Naive thymus-derived CD8-positive, alpha-beta T cell (primary cell): ENCODE results near the gene SLC19A1. TPM values are rescaled to one million over a fixed set of nuclear protein-coding genes. Genes with fewer than 3 reads are reported as not detected.
"Not testable (repeated sequence)": the region's sequence is repeated elsewhere in the genome, so short reads cannot be mapped to it uniquely, and the experiment has no call there.

Experiments
- ATAC-seq, 2 donors: fragments of 150-1000 bp; cut with Tn5 transposase in 1 of 2; sonication (Bioruptor Pico), chemical (Tn5 transposase) in 1 of 2; 1 replicate in 1 of 2; 2 replicates in 1 of 2; pipeline ENCODE4 v1.10.0; 2021; ENCODE audit warnings: mild to moderate bottlenecking in 2 of 2, moderate library complexity in 2 of 2
- POLR2A ChIA-PET: fragments of 350-600 bp; sonication (Branson Sonifier 250); formaldehyde crosslinking; loops from one replicate; lab custom pipeline; 2021; ENCODE audit warnings: antibody characterized with exemption; lab: Charles Lee
- DNase-seq, 10 donors: peaks; one replicate each; pipeline versions ENCODE4 v3.0.0 to v3.0.0-alpha.2; 2020 to 2022
- H3K27ac Mint-ChIP-seq, 10 donors: one replicate each; pipeline ENCODE4 v1.8.0; 2020 to 2022; ENCODE audit warnings: mild to moderate bottlenecking in 10 of 10, mixed read lengths in 10 of 10, moderate library complexity in 4 of 10, inconsistent platforms in 1 of 10
- H3K27me3 Mint-ChIP-seq, 5 donors: one replicate each; pipeline ENCODE4 v1.8.0; 2021 to 2022; ENCODE audit warnings: mixed read lengths in 5 of 5
- H3K36me3 Mint-ChIP-seq, 3 donors: one replicate each; pipeline ENCODE4 v1.8.0; 2020 to 2022; ENCODE audit warnings: mixed read lengths in 3 of 3, mild to moderate bottlenecking in 2 of 3, inconsistent platforms in 1 of 3
- H3K4me1 Mint-ChIP-seq, 4 donors: one replicate each; pipeline ENCODE4 v1.8.0; 2021 to 2022; ENCODE audit warnings: mixed read lengths in 4 of 4
- H3K4me3 Mint-ChIP-seq, 10 donors: one replicate each; pipeline ENCODE4 v1.8.0; 2020 to 2022; ENCODE audit warnings: mild to moderate bottlenecking in 10 of 10, mixed read lengths in 10 of 10, moderate library complexity in 6 of 10, inconsistent platforms in 1 of 10
- H3K9me3 Mint-ChIP-seq, 9 donors: one replicate each; pipeline ENCODE4 v1.8.0; 2020 to 2022; ENCODE audit warnings: mixed read lengths in 9 of 9, mild to moderate bottlenecking in 3 of 9, inconsistent platforms in 1 of 9, moderate library complexity in 1 of 9
- polyA plus RNA-seq, 3 donors: library from polyadenylated mRNA; unstranded; fragments of 300-500 nt; fragmentation: Illumina TruSeq; gene quantifications; one replicate each; pipeline ENCODE4 v1.2.3, GENCODE V29; 2021
- total RNA-seq, 8 experiments: library from RNA in 2 of 8; stranded (reverse) in 2 of 8; gene quantifications; one replicate each; pipeline ENCODE4 v1.2.3 and lab custom pipeline; 2021 to 2026

The SLC19A1 gene
- total and polyA plus RNA-seq, 5 experiments from 2014 or later: 4.6 to 14.4 (median 10.2) TPM

GRCh38 chr21:45575304-45575992 lies 33.2 kb upstream of the SLC19A1 start:
- DNase-seq: no peak
- H3K4me1 Mint-ChIP-seq: peaks cover 2 to 8% (median 5%) of the 10 kb centered on the region in 4 donors
- H3K27ac Mint-ChIP-seq: no peak overlapping the region
- POLR2A ChIA-PET: no interaction called here
- no peaks in the 10 kb centered on the region for H3K36me3 Mint-ChIP-seq
- H3K9me3 Mint-ChIP-seq: no peaks in the 10 kb centered on the region
- H3K27me3 Mint-ChIP-seq: peaks cover 0 to 5% (median 0%) of the 10 kb centered on the region in 5 donors
- H3K4me3 Mint-ChIP-seq: no peak overlapping the region
- ATAC-seq: no peak

- no peaks in the 10 kb centered on the region for H3K36me3 Mint-ChIP-seq
- DNase-seq (no peak), ATAC-seq (no peak)
Measured at GRCh38 chr21:45574691-45575090, 32.5 kb upstream of the SLC19A1 start.

GRCh38 chr21:45574081-45574501 lies 31.9 kb upstream of the SLC19A1 start:
- DNase-seq: no peak
- H3K27ac Mint-ChIP-seq: peak overlapping the region in 4 of 10 donors; percentile 24 to 87 (median 48)
- no peaks in the 10 kb centered on the region for H3K9me3 Mint-ChIP-seq
- H3K36me3 Mint-ChIP-seq: no peaks in the 10 kb centered on the region
- POLR2A ChIA-PET: interaction anchor here (1.5 kb wide), 1 partner anchor 14 kb away, joined by 3 read pairs; no protein-coding TSS in a partner anchor
- peaks cover 2 to 8% (median 5%) of the 10 kb centered on the region in 4 donors for H3K4me1 Mint-ChIP-seq
- no peak for ATAC-seq
- H3K4me3 Mint-ChIP-seq: peak overlapping the region in 1 of 10 donors; percentile 16
- peaks cover 0 to 3% (median 0%) of the 10 kb centered on the region in 5 donors for H3K27me3 Mint-ChIP-seq

More at GRCh38 chr21:45574691-45575090, 32.5 kb upstream of the SLC19A1 start:
- H3K27ac Mint-ChIP-seq: peak overlapping the region in 1 of 10 donors; percentile 43
- no peaks in the 10 kb centered on the region for H3K9me3 Mint-ChIP-seq
- no peak overlapping the region for H3K4me3 Mint-ChIP-seq
- peaks cover 0 to 3% (median 0%) of the 10 kb centered on the region in 5 donors for H3K27me3 Mint-ChIP-seq
- POLR2A ChIA-PET: no interaction called here
- H3K4me1 Mint-ChIP-seq: peaks cover 2 to 8% (median 5%) of the 10 kb centered on the region in 4 donors

- ATAC-seq (no peak), DNase-seq (no peak)
- no peaks in the 10 kb centered on the region for H3K9me3 Mint-ChIP-seq
- peak overlapping the region in 6 of 10 donors; percentile 9 to 67 (median 19) for H3K4me3 Mint-ChIP-seq
- no peaks in the 10 kb centered on the region for H3K36me3 Mint-ChIP-seq
- peaks cover 2 to 8% (median 5%) of the 10 kb centered on the region in 4 donors for H3K4me1 Mint-ChIP-seq
- POLR2A ChIA-PET: interaction anchor here (1.5 kb wide), 1 partner anchor 13 kb away, joined by 3 read pairs; no protein-coding TSS in a partner anchor
- H3K27ac Mint-ChIP-seq: peak overlapping the region in 7 of 10 donors; percentile 24 to 87 (median 53)
- peaks cover 0 to 1% (median 0%) of the 10 kb centered on the region in 5 donors for H3K27me3 Mint-ChIP-seq
Measured at GRCh38 chr21:45573452-45574035, 31.3 kb upstream of the SLC19A1 start.

GRCh38 chr21:45572783-45573451 lies 30.7 kb upstream of the SLC19A1 start:
- Mint-ChIP-seq H3K27ac (no peak overlapping the region), H3K4me3 (no peak overlapping the region), H3K4me1 (peaks cover 2 to 8% (median 5%) of the 10 kb centered on the region in 4 donors), H3K9me3 (no peaks in the 10 kb centered on the region), H3K27me3 (no peaks in the 10 kb centered on the region), H3K36me3 (no peaks in the 10 kb centered on the region)
- POLR2A ChIA-PET: interaction anchor here (1.5 kb wide), 1 partner anchor 13 kb away, joined by 3 read pairs; no protein-coding TSS in a partner anchor
- DNase-seq (no peak), ATAC-seq (no peak)

- DNase-seq (no peak), ATAC-seq (no peak)
- H3K36me3 Mint-ChIP-seq: no peaks in the 10 kb centered on the region
- H3K9me3 Mint-ChIP-seq: no peaks in the 10 kb centered on the region
- no peak overlapping the region for H3K4me3 Mint-ChIP-seq
- POLR2A ChIA-PET: no interaction called here
- no peak overlapping the region for H3K27ac Mint-ChIP-seq
- peaks cover 2 to 8% (median 5%) of the 10 kb centered on the region in 4 donors for H3K4me1 Mint-ChIP-seq
- no peaks in the 10 kb centered on the region for H3K27me3 Mint-ChIP-seq
Measured at GRCh38 chr21:45572231-45572630, 30.0 kb upstream of the SLC19A1 start.

GRCh38 chr21:45571641-45572040 lies 29.4 kb upstream of the SLC19A1 start:
- POLR2A ChIA-PET: no interaction called here
- Mint-ChIP-seq H3K27me3 (no peaks in the 10 kb centered on the region), H3K27ac (peak overlapping the region in 1 of 10 donors; percentile 49), H3K9me3 (no peaks in the 10 kb centered on the region), H3K4me1 (peaks cover 2 to 8% (median 5%) of the 10 kb centered on the region in 4 donors), H3K4me3 (no peak overlapping the region), H3K36me3 (no peaks in the 10 kb centered on the region)
- DNase-seq (no peak), ATAC-seq (no peak)

- Mint-ChIP-seq H3K9me3 (no peaks in the 10 kb centered on the region), H3K4me1 (peaks cover 2 to 8% (median 5%) of the 10 kb centered on the region in 4 donors), H3K27ac (peak overlapping the region in 1 of 10 donors; percentile 49), H3K27me3 (no peaks in the 10 kb centered on the region), H3K36me3 (no peaks in the 10 kb centered on the region), H3K4me3 (no peak overlapping the region)
- DNase-seq (no peak), ATAC-seq (no peak)
- POLR2A ChIA-PET: no interaction called here
Measured at GRCh38 chr21:45570826-45571601, 28.8 kb upstream of the SLC19A1 start.

GRCh38 chr21:45570071-45570470 lies 27.8 kb upstream of the SLC19A1 start:
- ATAC-seq: no peak
- no peak overlapping the region for H3K4me3 Mint-ChIP-seq
- H3K4me1 Mint-ChIP-seq: peaks cover 2 to 8% (median 5%) of the 10 kb centered on the region in 4 donors
- peaks cover 0 to 2% (median 0%) of the 10 kb centered on the region in 5 donors for H3K27me3 Mint-ChIP-seq
- POLR2A ChIA-PET: no interaction called here
- no peaks in the 10 kb centered on the region for H3K9me3 Mint-ChIP-seq
- peak overlapping the region in 1 of 10 donors; percentile 71 for H3K27ac Mint-ChIP-seq
- no peak for DNase-seq
- H3K36me3 Mint-ChIP-seq: no peaks in the 10 kb centered on the region

GRCh38 chr21:45568383-45568782 lies 26.1 kb upstream of the SLC19A1 start:
- H3K4me1 Mint-ChIP-seq: peaks cover 0 to 2% (median under 1%) of the 10 kb centered on the region in 4 donors
- peaks cover 0 to 9% (median 0%) of the 10 kb centered on the region in 5 donors for H3K27me3 Mint-ChIP-seq
- no peaks in the 10 kb centered on the region for H3K36me3 Mint-ChIP-seq
- H3K4me3 Mint-ChIP-seq: no peak overlapping the region
- POLR2A ChIA-PET: no interaction called here
- no peak overlapping the region for H3K27ac Mint-ChIP-seq
- ATAC-seq (no peak), DNase-seq (no peak)
- peaks cover 0 to 4% (median 0%) of the 10 kb centered on the region in 9 donors for H3K9me3 Mint-ChIP-seq

GRCh38 chr21:45564137-45564536 lies 21.9 kb upstream of the SLC19A1 start:
- Mint-ChIP-seq H3K27me3 (peaks cover 0 to 20% (median 3%) of the 10 kb centered on the region in 5 donors), H3K27ac (peak overlapping the region in 1 of 10 donors; percentile 19), H3K9me3 (peaks cover 0 to 14% (median 3%) of the 10 kb centered on the region in 9 donors)
- H3K36me3 Mint-ChIP-seq, DNase-seq, H3K4me3 Mint-ChIP-seq, ATAC-seq, H3K4me1 Mint-ChIP-seq, POLR2A ChIA-PET: not testable (repeated sequence)

- POLR2A ChIA-PET: no interaction called here
- H3K9me3 Mint-ChIP-seq: peaks cover 0 to 14% (median 3%) of the 10 kb centered on the region in 9 donors
- H3K27ac Mint-ChIP-seq: no peak overlapping the region
- H3K4me3 Mint-ChIP-seq: no peak overlapping the region
- H3K27me3 Mint-ChIP-seq: peaks cover 0 to 20% (median 3%) of the 10 kb centered on the region in 5 donors
- ATAC-seq (no peak), DNase-seq (peak in 1 of 10 donors; percentile 3)
- H3K4me1 Mint-ChIP-seq: no peaks in the 10 kb centered on the region
- H3K36me3 Mint-ChIP-seq: no peaks in the 10 kb centered on the region
Measured at GRCh38 chr21:45562965-45563364, 20.7 kb upstream of the SLC19A1 start.
